GM13977 (cell line): ENCODE data around the gene SCGN.

Source experiments
- DNase-seq: peaks from one replicate; pipeline ENCODE4 v3.0.0; 2012; ENCODE audit warnings: low spot score
- in situ Hi-C: fragments of 300-500 bp; cut with MboI; formaldehyde crosslinking; loops from one replicate; pipeline ENCODE4 v1.12.0; 2022; ENCODE audit warnings: low sequenced_read_pairs, low pct_unique_long_range_greater_than_20kb, mixed read lengths, inconsistent platforms; ENCODE audit not compliant: unreplicated experiment
- TF ChIP-seq, protein P1 (sequence below): IDR thresholded peaks from 2 replicates; pipeline ENCODE4 v1.5.1; 2012; ENCODE audit warnings: mild to moderate bottlenecking, control low read depth; ENCODE audit not compliant: insufficient read depth; ENCODE audit errors: extremely low read depth, missing control alignments

SCGN gene

GRCh38 chr6:25641940-25642666 lies 9.9 kb upstream of the SCGN start:
- in situ Hi-C loops: no loop called here
- no peak for DNase-seq
- TF ChIP-seq, protein P1, sequence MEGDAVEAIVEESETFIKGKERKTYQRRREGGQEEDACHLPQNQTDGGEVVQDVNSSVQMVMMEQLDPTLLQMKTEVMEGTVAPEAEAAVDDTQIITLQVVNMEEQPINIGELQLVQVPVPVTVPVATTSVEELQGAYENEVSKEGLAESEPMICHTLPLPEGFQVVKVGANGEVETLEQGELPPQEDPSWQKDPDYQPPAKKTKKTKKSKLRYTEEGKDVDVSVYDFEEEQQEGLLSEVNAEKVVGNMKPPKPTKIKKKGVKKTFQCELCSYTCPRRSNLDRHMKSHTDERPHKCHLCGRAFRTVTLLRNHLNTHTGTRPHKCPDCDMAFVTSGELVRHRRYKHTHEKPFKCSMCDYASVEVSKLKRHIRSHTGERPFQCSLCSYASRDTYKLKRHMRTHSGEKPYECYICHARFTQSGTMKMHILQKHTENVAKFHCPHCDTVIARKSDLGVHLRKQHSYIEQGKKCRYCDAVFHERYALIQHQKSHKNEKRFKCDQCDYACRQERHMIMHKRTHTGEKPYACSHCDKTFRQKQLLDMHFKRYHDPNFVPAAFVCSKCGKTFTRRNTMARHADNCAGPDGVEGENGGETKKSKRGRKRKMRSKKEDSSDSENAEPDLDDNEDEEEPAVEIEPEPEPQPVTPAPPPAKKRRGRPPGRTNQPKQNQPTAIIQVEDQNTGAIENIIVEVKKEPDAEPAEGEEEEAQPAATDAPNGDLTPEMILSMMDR: no peak

DNA sequence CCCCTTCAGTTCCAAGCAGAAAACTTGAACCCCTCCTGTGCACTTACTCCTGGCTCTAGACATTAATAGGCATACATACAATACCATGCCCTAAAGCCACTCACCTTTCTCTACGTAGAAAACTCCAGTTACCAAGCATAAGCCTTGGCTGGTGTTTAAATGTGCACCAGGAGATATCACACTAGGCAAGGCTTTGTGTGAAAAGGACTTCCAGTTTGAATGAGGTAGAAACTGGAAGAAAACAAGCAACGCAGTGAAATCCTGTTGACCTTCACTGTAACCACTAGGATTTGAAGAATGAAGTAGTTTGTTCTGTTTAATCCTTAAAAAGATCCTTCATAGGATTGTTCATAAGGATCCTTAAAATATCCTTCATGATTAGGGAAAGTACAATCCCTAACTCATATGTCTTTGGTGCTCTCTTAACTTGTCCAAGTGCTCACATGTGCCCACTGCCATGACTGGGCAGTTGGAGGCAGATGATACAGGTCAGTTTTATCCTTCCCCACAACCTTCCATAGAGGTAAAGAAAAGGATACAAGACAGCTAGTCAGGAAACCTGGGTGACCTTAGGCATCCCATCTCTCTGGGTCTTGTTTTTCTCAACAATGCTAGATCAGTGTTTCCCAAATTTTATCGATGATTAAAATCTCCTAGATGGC lies 9.2 kb upstream of the SCGN start:
- in situ Hi-C loops: no loop called here
- TF ChIP-seq, protein P1: no peak
- DNase-seq: no peak

- in situ Hi-C loops: no loop called here
- TF ChIP-seq, protein P1: no peak
- no peak for DNase-seq
Measured at GRCh38 chr6:25645916-25646315, 6.1 kb upstream of the SCGN start.

DNA sequence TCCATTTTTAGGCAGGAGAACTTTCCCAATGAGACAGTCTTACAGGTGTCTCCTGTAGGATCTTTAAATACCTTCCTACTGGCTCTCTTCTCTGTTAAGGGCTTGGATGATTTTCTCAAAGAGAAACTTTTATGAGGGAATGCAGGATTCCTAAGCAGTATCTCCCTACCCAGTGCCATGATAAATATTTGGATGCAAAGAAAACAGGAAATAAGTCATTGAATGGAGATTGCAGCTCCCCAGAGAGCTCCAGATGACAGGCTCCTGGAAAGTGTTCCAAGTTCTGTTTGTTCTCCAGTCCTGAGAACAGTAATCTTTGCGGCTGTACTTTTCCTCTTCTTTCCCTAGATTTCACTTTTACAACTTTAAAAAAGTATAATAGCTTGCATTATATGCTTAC lies 2.4 kb upstream of the SCGN start:
- DNase-seq: no peak
- TF ChIP-seq, protein P1: no peak
- in situ Hi-C loops: no loop called here

DNA sequence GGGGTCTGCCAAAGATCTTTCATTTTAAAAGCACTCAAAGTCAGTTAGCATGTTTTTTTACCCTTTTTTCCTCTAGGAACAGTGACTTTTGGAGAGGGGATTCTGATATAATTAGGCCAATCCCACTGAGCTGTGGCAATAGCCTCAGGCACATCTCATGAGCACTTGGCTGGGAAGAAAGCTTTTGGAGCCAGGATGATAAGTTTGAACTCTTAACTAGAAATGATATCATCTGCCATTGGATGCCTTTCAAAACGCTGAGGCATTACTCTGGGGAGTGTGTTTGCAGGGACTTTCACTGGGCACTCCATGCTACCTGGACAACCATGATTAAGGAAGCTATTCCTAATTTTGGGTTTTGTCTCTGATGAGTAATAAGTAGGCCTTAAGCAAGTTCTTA lies 3.7 kb downstream of the SCGN start:
- in situ Hi-C loops: no loop called here
- TF ChIP-seq, protein P1: no peak
- DNase-seq: no peak

DNA sequence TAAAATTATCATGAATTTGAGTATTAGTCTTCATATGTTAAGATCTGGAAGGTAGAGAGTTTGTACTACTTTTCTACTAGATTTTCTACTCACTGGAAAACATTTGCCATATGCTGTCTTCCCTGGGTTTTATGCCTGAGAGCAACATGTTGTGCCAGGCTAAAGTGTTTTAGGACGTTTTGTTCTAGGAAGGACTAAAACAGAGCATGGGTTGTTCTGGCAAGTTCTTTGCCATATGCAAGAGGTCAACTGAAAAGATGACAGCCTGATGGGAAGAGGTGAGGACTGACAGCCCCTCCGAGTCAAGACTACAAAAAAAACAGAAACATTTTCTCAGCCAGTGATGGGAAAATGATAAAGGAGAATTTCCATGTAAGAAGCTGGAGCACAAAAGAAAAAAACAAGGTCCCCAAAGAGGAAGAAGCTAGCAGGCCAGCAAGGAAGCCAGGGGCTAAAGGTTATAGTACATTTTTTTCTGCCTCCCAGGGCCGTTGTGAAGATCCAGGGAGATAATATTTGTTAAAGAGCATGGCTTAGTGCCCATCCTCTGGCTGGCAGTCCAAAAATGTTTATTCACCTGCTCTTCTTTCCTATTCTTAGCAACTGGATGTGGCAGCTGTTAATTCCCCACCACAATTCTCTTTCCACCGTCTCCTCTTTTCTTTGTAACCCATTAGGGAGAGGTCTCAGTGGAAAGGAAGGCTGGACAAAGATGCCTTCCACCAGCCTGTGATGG lies 7.8 kb downstream of the SCGN start:
- DNase-seq: no peak
- TF ChIP-seq, protein P1: no peak
- in situ Hi-C loops: no loop called here
